Sigmoid colon (tissue), 7 donors: ENCODE data around the gene B3GALT4. TPM values are rescaled to one million over a fixed set of nuclear protein-coding genes. Genes with fewer than 3 reads are reported as not detected.
A peak's percentile ranks its signal among the peaks of the same experiment; 100 is the strongest.
"Not testable (repeated sequence)": the region's sequence is repeated elsewhere in the genome, so short reads cannot be mapped to it uniquely, and the experiment has no call there.

Experiments used
- DNase-seq: peaks from one replicate; pipeline ENCODE4 v3.0.0-alpha.2; 2019
- H3K27ac ChIP-seq, 4 donors: fragments of 200-600 bp; sonication (generic); one replicate each; pipeline ENCODE4 v1.5.1; 2016 to 2019; ENCODE audit warnings: mild to moderate bottlenecking in 1 of 4
- H3K27me3 ChIP-seq, 3 donors: fragments of 200-600 bp; sonication (generic); one replicate each; pipeline ENCODE4 v1.5.1; 2019; ENCODE audit warnings: mild to moderate bottlenecking in 1 of 3
- H3K36me3 ChIP-seq, 4 donors: fragments of 200-600 bp; sonication (generic); one replicate each; pipeline ENCODE4 v1.5.1; 2016 to 2019
- H3K4me1 ChIP-seq, 4 donors: fragments of 200-600 bp; sonication (generic); one replicate each; pipeline ENCODE4 v1.5.1; 2017 to 2019
- H3K4me3 ChIP-seq, 4 donors: fragments of 200-600 bp; sonication (generic); one replicate each; pipeline ENCODE4 v1.5.1; 2017 to 2019; ENCODE audit warnings: mild to moderate bottlenecking in 2 of 4, moderate library complexity in 1 of 4
- H3K9me3 ChIP-seq, 4 donors: fragments of 200-600 bp in 3 of 4; sonication (generic) in 3 of 4; one replicate each; pipeline versions ENCODE4 v1.5.1 to v1.6.1; 2013 to 2019
- CTCF ChIP-seq, 4 experiments: fragments of 450-650 bp in 3 of 4; fragments of 200-600 bp in 1 of 4; IDR thresholded peaks; one replicate each; pipeline ENCODE4 v1.5.1; 2016 to 2019; ENCODE audit warnings: antibody characterized with exemption in 4 of 4, mild to moderate bottlenecking in 3 of 4, moderate library complexity in 2 of 4
- EP300 ChIP-seq, 4 donors: sonication (generic); formaldehyde crosslinking; IDR thresholded peaks; one replicate each; pipeline ENCODE4 v1.6.1; 2017; ENCODE audit warnings: antibody characterized with exemption in 4 of 4
- POLR2A ChIP-seq, 2 donors: fragments of 450-650 bp; IDR thresholded peaks; one replicate each; pipeline ENCODE4 v1.6.1; 2016; ENCODE audit warnings: antibody characterized with exemption in 2 of 2, mild to moderate bottlenecking in 2 of 2, moderate library complexity in 2 of 2
- POLR2AphosphoS5 ChIP-seq, 4 donors: sonication (generic); formaldehyde crosslinking; IDR thresholded peaks; one replicate each; pipeline ENCODE4 v1.6.1; 2017; ENCODE audit warnings: antibody characterized with exemption in 4 of 4
- WGBS, 2 donors: extraction: QIAGEN DNeasy Blood & Tissue Kit; methylation state at CpG; one replicate each; pipeline ENCODE4 v1.1.7; 2013; 5-methylcytosine and 5-hydroxymethylcytosine counted together
- intact Hi-C: fragments of 100-400 bp; cut with DNase I; formaldehyde crosslinking; loops from one replicate; pipeline ENCODE4 v1.15.1; 2023
- polyA plus RNA-seq, 3 donors: library from polyadenylated mRNA; stranded (reverse); fragments of 200-250 nt; gene quantifications; one replicate each; pipeline ENCODE4 v1.2.3, GENCODE V29; 2013
- total RNA-seq, 4 donors: library from RNA; depleted of rRNA; stranded (reverse); fragments of >200 nt; gene quantifications; one replicate each; pipeline ENCODE4 v1.1.0, GENCODE V29; 2016
- donor health status: healthy with polysubstance abuse.
- donor health status: Bipolar disorder and iron deficiency.
- donor health status: healthy.

Gene B3GALT4
- total and polyA plus RNA-seq, 7 donors, result 7.2 to 23.6 (median 19.2) TPM

- intact Hi-C loops, result no loop called here
- WGBS, 2 donors, result 88 to 92% methylated on average over 6 of the region's 6 CpGs
- Histone ChIP-seq H3K9me3 (no peaks in the 10 kb centered on the region), H3K4me3 (no peak overlapping the region), H3K36me3 (peaks cover 0 to 23% (median 4%) of the 10 kb centered on the region in 4 donors), H3K27me3 (no peaks in the 10 kb centered on the region), H3K4me1 (peaks cover 0 to 27% (median 24%) of the 10 kb centered on the region in 4 donors), H3K27ac (no peak overlapping the region)
- TF ChIP-seq POLR2AphosphoS5 (IDR thresholded peaks at IDR 0.05) (no peak), EP300 (IDR thresholded peaks at IDR 0.05) (no peak), POLR2A (IDR thresholded peaks at IDR 0.05) (no peak), CTCF (IDR thresholded peaks at IDR 0.05) (no peak)
- no peak for DNase-seq
Measured at GRCh38 chr6:33251395-33252012, 25.4 kb upstream of the B3GALT4 start.

GRCh38 chr6:33252759-33253158 is 24.2 kb upstream of the B3GALT4 start:
- Histone ChIP-seq H3K27ac (no peak overlapping the region), H3K36me3 (peaks cover 0 to 31% (median 8%) of the 10 kb centered on the region in 4 donors), H3K27me3 (no peaks in the 10 kb centered on the region), H3K4me3 (no peak overlapping the region), H3K4me1 (peaks cover 0 to 25% (median 21%) of the 10 kb centered on the region in 4 donors), H3K9me3 (no peaks in the 10 kb centered on the region)
- TF ChIP-seq CTCF (IDR thresholded peaks at IDR 0.05) (no peak), EP300 (IDR thresholded peaks at IDR 0.05) (no peak), POLR2AphosphoS5 (IDR thresholded peaks at IDR 0.05) (no peak), POLR2A (IDR thresholded peaks at IDR 0.05) (no peak)
- DNase-seq, result no peak
- intact Hi-C loops, result no loop called here

GRCh38 chr6:33254591-33254990 is 22.3 kb upstream of the B3GALT4 start:
- Histone ChIP-seq H3K4me1 (peaks cover 0 to 12% (median 12%) of the 10 kb centered on the region in 4 donors), H3K27me3 (no peaks in the 10 kb centered on the region), H3K4me3 (no peak overlapping the region), H3K27ac (no peak overlapping the region), H3K36me3 (peaks cover 0 to 46% (median 10%) of the 10 kb centered on the region in 4 donors), H3K9me3 (no peaks in the 10 kb centered on the region)
- WGBS, 2 donors, result 95 to 97% methylated on average over 4 of the region's 4 CpGs
- peak; percentile 12 for DNase-seq
- intact Hi-C loops, result no loop called here
- TF ChIP-seq CTCF (IDR thresholded peaks at IDR 0.05) (no peak), EP300 (IDR thresholded peaks at IDR 0.05) (no peak), POLR2A (IDR thresholded peaks at IDR 0.05) (no peak), POLR2AphosphoS5 (IDR thresholded peaks at IDR 0.05) (no peak)

DNA sequence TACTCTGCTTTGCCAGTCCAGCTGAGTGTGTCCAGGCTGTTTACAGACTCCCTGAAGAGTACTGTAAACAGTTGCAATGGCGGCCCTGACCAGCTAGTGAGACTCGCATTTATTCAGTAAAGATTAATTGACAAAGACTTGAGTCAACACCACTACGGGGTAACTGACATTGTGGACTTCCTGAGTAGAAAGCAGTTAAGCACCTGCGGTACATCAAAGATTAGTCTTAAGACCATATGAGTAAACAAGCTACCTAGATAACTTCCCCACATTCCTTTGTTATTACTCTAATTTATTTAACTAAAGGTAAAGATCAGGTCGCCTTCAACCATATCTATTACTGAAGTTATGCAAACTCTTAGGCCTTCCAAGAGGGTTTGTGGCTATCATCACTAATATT is 17.9 kb upstream of the B3GALT4 start:
- WGBS, 2 donors, result 89 to 93% methylated on average over 5 of the region's 5 CpGs
- no peak for TF ChIP-seq POLR2AphosphoS5 (IDR thresholded peaks at IDR 0.05)
- no peak for TF ChIP-seq CTCF (IDR thresholded peaks at IDR 0.05)
- TF ChIP-seq POLR2A (IDR thresholded peaks at IDR 0.05), result no peak
- TF ChIP-seq EP300 (IDR thresholded peaks at IDR 0.05), result no peak
- Histone ChIP-seq H3K27me3 (no peaks in the 10 kb centered on the region), H3K4me3 (no peak overlapping the region), H3K36me3 (peaks cover 8 to 68% (median 18%) of the 10 kb centered on the region in 4 donors), H3K27ac (no peak overlapping the region), H3K4me1 (no peaks in the 10 kb centered on the region), H3K9me3 (no peaks in the 10 kb centered on the region)
- no peak for DNase-seq
- intact Hi-C loops, result no loop called here

- intact Hi-C loops, H3K4me1 ChIP-seq, H3K27ac ChIP-seq, DNase-seq, H3K9me3 ChIP-seq, H3K4me3 ChIP-seq, H3K27me3 ChIP-seq: not testable (repeated sequence)
- peaks cover 18 to 94% (median 40%) of the 10 kb centered on the region in 4 donors for H3K36me3 ChIP-seq
- 97 to 98% methylated on average over 3 of the region's 3 CpGs for WGBS, 2 donors
Measured at GRCh38 chr6:33262490-33262889, 14.4 kb upstream of the B3GALT4 start.
